ENCODE measurements around the gene ETV6. TPM values are rescaled to one million over a fixed set of nuclear protein-coding genes. Genes with fewer than 3 reads are reported as not detected.
A peak's percentile ranks its signal among the peaks of the same experiment; 100 is the strongest.

The ETV6 gene
- total and polyA plus RNA-seq, 2 of the 8 experiments (the other 6 are each of a cell fraction or from before 2014, with no cell fraction given), result 5.5 to 23.9 TPM

DNA sequence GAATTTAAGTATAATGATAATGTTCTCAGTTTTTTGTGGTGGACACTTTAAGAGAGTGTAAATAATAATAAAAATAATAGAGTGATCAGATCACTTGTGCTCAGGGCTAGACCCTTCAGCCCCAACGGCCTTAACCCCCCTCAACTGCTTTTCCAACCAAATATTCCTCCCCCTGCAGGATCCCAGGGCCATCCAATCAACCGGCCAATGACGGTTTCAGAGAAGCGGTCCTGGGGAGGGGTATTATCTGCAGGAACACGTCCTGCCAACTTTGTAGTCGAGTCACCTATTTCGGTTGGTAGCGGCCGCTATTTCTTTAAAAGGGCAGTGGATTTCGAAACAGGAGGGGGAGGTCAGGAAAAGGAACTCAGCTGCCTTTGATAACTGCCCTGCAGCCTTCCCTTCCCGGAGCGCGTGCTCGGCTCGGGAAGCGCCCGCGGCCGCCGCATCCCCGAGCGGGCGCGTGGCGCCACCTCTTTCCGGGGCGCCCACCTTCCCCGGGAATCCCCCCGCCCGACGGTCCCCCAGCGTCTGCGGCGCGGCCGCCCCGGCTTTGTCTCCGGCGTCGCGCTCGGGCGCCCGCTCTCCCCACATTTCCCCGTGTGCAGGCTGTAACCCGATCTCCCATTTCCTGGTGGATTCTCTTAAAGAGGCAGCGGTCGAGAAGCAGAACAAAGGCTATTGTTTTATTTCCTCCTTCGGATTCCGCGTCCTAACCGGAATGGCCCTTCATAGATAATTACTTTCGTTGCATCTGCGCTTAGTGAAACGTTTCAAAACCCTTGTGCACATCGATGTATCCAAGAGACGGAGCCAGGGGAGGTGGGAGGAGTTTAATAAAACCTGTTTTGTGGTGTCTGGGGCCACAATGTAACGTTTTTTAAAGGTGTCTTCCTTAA, 711 bp upstream of the ETV6 start:
- Histone ChIP-seq H2BK15ac (ENCODE audit: low read length) (no peak overlapping the region), H4K20me1 (replicated peaks in 1 of 2; ENCODE audit: control insufficient read depth in 1 of 2, insufficient read depth in 2 of 2, low read length in 2 of 2) (no peaks in the 10 kb centered on the region), H2BK12ac (ENCODE audit: low read depth, low read length) (peak overlapping the region; percentile 97; the same call in 1 of the 2 replicates), H3K27me3 (replicated peaks in 1 of 4; ENCODE audit: control insufficient read depth in 3 of 4, extremely low read depth in 1 of 4, insufficient read depth in 3 of 4, low read length in 3 of 4) (no peaks in the 10 kb centered on the region), H4K5ac (ENCODE audit: insufficient read length, low read depth, low read length) (peak overlapping the region; percentile 83), H2BK20ac (ENCODE audit: low read length) (0 out of 2 replicates have a peak overlapping the region, but pooled peaks have one; percentile 16), H3K79me1 (ENCODE audit: low read depth, low read length) (peaks cover 8% of the 10 kb centered on the region), H4K91ac (replicated peaks; ENCODE audit: insufficient read length, low read length) (peak overlapping the region; percentile 12), H2BK5ac (ENCODE audit: low read depth, low read length) (peak overlapping the region; percentile 89), H3K9me3 (ENCODE audit: insufficient read depth in 2 of 2, low read depth in 1 of 2, low read length in 1 of 2) (no peaks in the 10 kb centered on the region), H4K8ac (ENCODE audit: extremely low read depth, insufficient read depth, low read length) (peak overlapping the region; percentile 84; the same call in 1 of the 2 replicates), H3K4me3 (ENCODE audit: extremely low read depth in 1 of 4, insufficient read depth in 2 of 4, low read depth in 3 of 4, low read length in 4 of 4) (peak overlapping the region; percentile 58 to 98 (median 76)), H3K23ac (ENCODE audit: insufficient read length) (no peak overlapping the region), H3K9ac (replicated peaks in 1 of 4; ENCODE audit: extremely low read depth in 1 of 4, low read depth in 3 of 4, low read length in 3 of 4) (peak overlapping the region in 3 of 4 experiments; percentile 52 to 81 (median 59); a peak in 6 of 7 replicates), H3K4me2 (ENCODE audit: insufficient read depth in 1 of 2, low read depth in 2 of 2, low read length in 2 of 2) (peak overlapping the region; percentile 77 to 83), H2BK120ac (replicated peaks; ENCODE audit: low read depth, low read length) (peak overlapping the region; percentile 47), H2AK5ac (ENCODE audit: low read depth, low read length) (no peak overlapping the region), H3K56ac (replicated peaks; ENCODE audit: insufficient read length, low read depth, low read length) (no peak overlapping the region), H3K4ac (replicated peaks; ENCODE audit: insufficient read length, low read depth, low read length) (peak overlapping the region; percentile 55), H3K79me2 (ENCODE audit: control insufficient read depth in 1 of 2, insufficient read depth in 2 of 2, low read length in 2 of 2) (peaks cover 14 to 34% of the 10 kb centered on the region in 2 experiments), H3K36me3 (ENCODE audit: control insufficient read depth in 2 of 4, insufficient read depth in 4 of 4, low read length in 3 of 4) (no peaks in the 10 kb centered on the region), H3K23me2 (ENCODE audit: low read depth, low read length) (peaks cover 6% of the 10 kb centered on the region), H2AFZ (ENCODE audit: low read length) (no peak overlapping the region; the same call in 1 of the 2 replicates), H3K14ac (ENCODE audit: insufficient read length) (no peak overlapping the region), H3K18ac (ENCODE audit: extremely low read depth, low read length) (peak overlapping the region; percentile 95), H3K27ac (ENCODE audit: low read depth, low read length) (peak overlapping the region; percentile 46; the same call in 1 of the 2 replicates), H3K4me1 (replicated peaks in 1 of 4; ENCODE audit: control insufficient read depth in 3 of 4, insufficient read depth in 4 of 4, low read length in 3 of 4) (peaks cover 3 to 20% (median 10%) of the 10 kb centered on the region in 4 experiments)
- 3% methylated on average over 42 of the region's 58 CpGs; no CpG with 5 or more reads in 1 of the 2 experiments for WGBS, 2 experiments (ENCODE audit: extremely low coverage in 1 of 2, insufficient coverage in 1 of 2, insufficient read length in 1 of 2, insufficient replicate concordance in 2 of 2, low coverage in 1 of 2, low lambda C conversion rate in 2 of 2, missing lambda C conversion rate in 1 of 2)
- DNase-seq (ENCODE audit: low read depth in 1 of 2, low spot score in 2 of 2), result peak; percentile 39 to 79
- FAIRE-seq, result no peak
- ChIA-PET POLR2A (ENCODE audit: partially characterized antibody) (interaction anchor here (0.8 to 2.3 kb wide), 9 partner anchors 17 to 126 kb away, joined by 3 to 9 read pairs (median 4); no protein-coding TSS in a partner anchor), CTCF (ENCODE audit: partially characterized antibody) (no interaction called here)
- TF ChIP-seq GTF2F1 (IDR thresholded peaks at IDR 0.05; ENCODE audit: borderline replicate concordance, low read depth, low read length) (peak; percentile 11; the same call in 1 of the 2 replicates), BRCA1 (IDR thresholded peaks at IDR 0.05; ENCODE audit: low read depth, low read length) (no peak), SIRT6 (IDR thresholded peaks at IDR 0.05; ENCODE audit: low read length) (no peak), RAD21 (IDR thresholded peaks at IDR 0.05 in 1 of 2, conservative IDR thresholded peaks at IDR 0.05 in 1 of 2; ENCODE audit: low read depth in 2 of 2, low read length in 2 of 2) (0 out of 4 replicates have a peak, but pooled peaks of 1 of the 2 experiments have one; percentile 16), NRF1 (IDR thresholded peaks at IDR 0.05; ENCODE audit: low read depth, low read length) (no peak), BCL11A (IDR thresholded peaks at IDR 0.05; ENCODE audit: low read depth in 2 of 2, low read length in 2 of 2) (no peak), TBP (IDR thresholded peaks at IDR 0.05; ENCODE audit: low read depth, low read length) (no peak), KDM4A (IDR thresholded peaks at IDR 0.05; ENCODE audit: low read depth, low read length, severe bottlenecking) (peak; percentile 71), EGR1 (IDR thresholded peaks at IDR 0.05; ENCODE audit: borderline replicate concordance, low read depth, low read length) (peak; percentile 57), HDAC6 (IDR thresholded peaks at IDR 0.05; ENCODE audit: low read depth, low read length) (no peak), CBX5 (IDR thresholded peaks at IDR 0.05; ENCODE audit: low read depth, low read length) (no peak)

All from H1 (cell line).